HEK293T (cell line): Measurements from ENCODE around the gene NPAS3.

Experiments used
- BHLHE40 ChIP-seq: fragments of 450-650 bp; IDR thresholded peaks from 2 replicates; pipeline ENCODE4 v1.6.1; 2016; ENCODE audit warnings: mild to moderate bottlenecking, moderate library complexity, borderline replicate concordance
- CTBP1 ChIP-seq: fragments of 450-650 bp; IDR thresholded peaks from 2 replicates; pipeline ENCODE4 v1.6.1; 2016; ENCODE audit warnings: borderline replicate concordance
- ELF4 ChIP-seq: fragments of 450-650 bp; IDR thresholded peaks from 2 replicates; pipeline ENCODE4 v1.6.1; 2017; ENCODE audit warnings: antibody characterized with exemption
- HDGF ChIP-seq: fragments of 450-650 bp; IDR thresholded peaks from 2 replicates; pipeline ENCODE4 v1.6.1; 2017; ENCODE audit warnings: antibody characterized with exemption, borderline replicate concordance
- L3MBTL2 ChIP-seq: fragments of 450-650 bp; conservative IDR thresholded peaks from 2 replicates; pipeline ENCODE4 v1.6.1; 2016; ENCODE audit warnings: mild to moderate bottlenecking
- LEF1 ChIP-seq: fragments of 450-650 bp; IDR thresholded peaks from 2 replicates; pipeline ENCODE4 v1.6.1; 2017; ENCODE audit warnings: mild to moderate bottlenecking, borderline replicate concordance
- NFRKB ChIP-seq: fragments of 450-650 bp; IDR thresholded peaks from 2 replicates; pipeline ENCODE4 v1.6.1; 2016; ENCODE audit warnings: mild to moderate bottlenecking, moderate library complexity
- SP1 ChIP-seq: fragments of 450-650 bp; IDR thresholded peaks from 2 replicates; pipeline ENCODE4 v1.6.1; 2017
- SUZ12 ChIP-seq: fragments of 450-650 bp; IDR thresholded peaks from 2 replicates; pipeline ENCODE4 v1.6.1; 2016; ENCODE audit warnings: mild to moderate bottlenecking
- TARDBP ChIP-seq: fragments of 450-650 bp; IDR thresholded peaks from 2 replicates; pipeline ENCODE4 v1.6.1; 2016
- TF ChIP-seq, protein P1 (sequence below): fragments of 450-650 bp; IDR thresholded peaks from 2 replicates; pipeline ENCODE4 v1.6.1; 2016

DNA sequence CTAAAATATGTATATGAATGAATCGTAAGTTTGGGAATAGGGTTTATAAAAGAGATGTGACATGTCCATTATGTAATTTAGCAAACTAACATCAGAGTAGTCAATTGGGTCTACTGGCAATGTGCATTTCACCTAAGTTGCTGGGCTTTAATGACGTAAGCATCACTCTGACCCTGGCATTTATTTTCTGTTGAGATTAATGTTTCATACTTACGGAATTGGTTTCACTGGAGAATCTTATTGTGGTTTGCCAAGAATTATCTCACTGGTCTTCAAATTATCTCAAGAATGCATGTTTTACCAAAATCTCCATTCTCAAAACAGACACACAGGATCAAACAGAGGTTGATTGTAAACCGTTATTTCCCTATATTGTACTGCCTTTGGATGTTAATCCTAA lies 437.1 kb downstream of the NPAS3 start:
- TF ChIP-seq LEF1, result no peak
- no peak for TF ChIP-seq NFRKB
- TF ChIP-seq TARDBP, result no peak
- TF ChIP-seq SUZ12, result no peak
- no peak for TF ChIP-seq BHLHE40
- no peak for TF ChIP-seq SP1
- TF ChIP-seq HDGF, result no peak
- TF ChIP-seq ELF4, result no peak
- no peak for TF ChIP-seq CTBP1
- TF ChIP-seq, protein P1, sequence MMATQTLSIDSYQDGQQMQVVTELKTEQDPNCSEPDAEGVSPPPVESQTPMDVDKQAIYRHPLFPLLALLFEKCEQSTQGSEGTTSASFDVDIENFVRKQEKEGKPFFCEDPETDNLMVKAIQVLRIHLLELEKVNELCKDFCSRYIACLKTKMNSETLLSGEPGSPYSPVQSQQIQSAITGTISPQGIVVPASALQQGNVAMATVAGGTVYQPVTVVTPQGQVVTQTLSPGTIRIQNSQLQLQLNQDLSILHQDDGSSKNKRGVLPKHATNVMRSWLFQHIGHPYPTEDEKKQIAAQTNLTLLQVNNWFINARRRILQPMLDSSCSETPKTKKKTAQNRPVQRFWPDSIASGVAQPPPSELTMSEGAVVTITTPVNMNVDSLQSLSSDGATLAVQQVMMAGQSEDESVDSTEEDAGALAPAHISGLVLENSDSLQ, result no peak
- no peak for TF ChIP-seq L3MBTL2
